Measurements from ENCODE around the gene PRUNE1.

DNA sequence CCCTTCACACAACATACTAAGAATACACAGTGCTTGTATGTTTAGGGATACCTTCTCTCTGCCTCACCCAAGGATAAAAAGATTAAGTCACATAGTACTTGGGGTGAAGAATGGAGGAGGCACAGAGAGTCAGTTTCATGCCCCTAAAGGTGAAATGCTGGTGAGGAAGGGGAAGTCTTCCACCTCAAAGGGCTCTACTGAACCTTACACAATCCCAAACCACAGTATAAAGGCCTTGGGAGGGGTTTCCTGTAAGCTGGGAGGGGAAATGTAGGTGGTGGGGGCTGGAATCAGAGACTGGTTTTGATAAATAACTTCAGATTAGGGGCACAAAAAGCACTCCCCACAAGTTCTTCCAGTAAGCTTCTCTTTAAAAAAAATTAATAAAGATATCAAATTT, 5.1 kb upstream of the PRUNE1 start:
- no peak for TF ChIP-seq EP300 (conservative IDR thresholded peaks at IDR 0.05; ENCODE audit: poor library complexity, severe bottlenecking)
- no peak for TF ChIP-seq TAF1 (IDR thresholded peaks at IDR 0.05; ENCODE audit: low read depth)
- TF ChIP-seq CTCF (IDR thresholded peaks at IDR 0.05; ENCODE audit: poor library complexity, severe bottlenecking): no peak
- no peak for TF ChIP-seq EZH2 (IDR thresholded peaks at IDR 0.05; ENCODE audit: borderline replicate concordance, insufficient read depth, low read length, poor library complexity, severe bottlenecking)
- no peak for TF ChIP-seq RAD21 (conservative IDR thresholded peaks at IDR 0.05)

Data from neural cell (in vitro differentiated cells).